VCaP (cell line): ENCODE data around the gene HCAR3.
A peak's percentile ranks its signal among the peaks of the same experiment; 100 is the strongest.
"Not testable (repeated sequence)": the region's sequence is repeated elsewhere in the genome, so short reads cannot be mapped to it uniquely, and the experiment has no call there.

Experiments used
- H3K27ac ChIP-seq: fragments of 450-650 bp; 2 replicates; pipeline ENCODE4 v1.5.1; 2017
- CTCF ChIP-seq: fragments of 450-650 bp; conservative IDR thresholded peaks from 2 replicates; pipeline ENCODE4 v1.5.1; 2017; ENCODE audit warnings: mild to moderate bottlenecking, moderate library complexity

Gene HCAR3

DNA sequence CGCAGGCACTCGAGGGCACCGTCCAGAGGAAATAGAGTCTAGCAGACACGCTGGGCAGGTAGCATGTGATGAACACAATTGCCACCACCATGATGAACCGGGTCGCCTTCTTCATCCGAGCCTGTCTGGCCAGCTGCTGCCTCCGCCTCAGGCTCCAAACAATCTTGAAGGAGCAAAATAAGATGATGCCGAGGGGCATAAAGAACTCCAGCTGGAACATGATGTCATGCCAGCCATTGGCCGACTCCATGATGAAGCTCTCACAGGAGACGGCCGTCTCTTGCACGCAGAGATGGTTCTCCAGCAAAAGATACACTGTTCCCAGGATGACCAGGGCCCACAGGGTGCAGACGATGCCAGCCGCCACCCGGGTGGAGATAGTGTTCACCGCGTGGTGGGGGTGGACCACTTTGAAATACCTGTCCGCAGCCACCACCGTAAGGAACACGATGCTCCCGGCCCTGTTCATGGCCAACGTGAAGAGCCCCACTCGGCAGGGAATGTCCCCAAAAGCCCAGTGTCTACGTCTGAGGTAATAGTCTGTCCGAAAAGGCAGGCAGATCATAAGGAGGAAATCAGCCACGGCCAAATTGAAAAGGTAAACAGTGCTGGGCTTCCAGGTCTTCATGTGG lies 13.1 kb upstream of the HCAR3 start:
- peak overlapping the region; percentile 58 for H3K27ac ChIP-seq
- TF ChIP-seq CTCF, result no peak

- TF ChIP-seq CTCF, result no peak
- H3K27ac ChIP-seq, result no peak overlapping the region
These were observed 9.5 kb upstream of the HCAR3 start for GRCh38 chr12:122726080-122726558.

DNA sequence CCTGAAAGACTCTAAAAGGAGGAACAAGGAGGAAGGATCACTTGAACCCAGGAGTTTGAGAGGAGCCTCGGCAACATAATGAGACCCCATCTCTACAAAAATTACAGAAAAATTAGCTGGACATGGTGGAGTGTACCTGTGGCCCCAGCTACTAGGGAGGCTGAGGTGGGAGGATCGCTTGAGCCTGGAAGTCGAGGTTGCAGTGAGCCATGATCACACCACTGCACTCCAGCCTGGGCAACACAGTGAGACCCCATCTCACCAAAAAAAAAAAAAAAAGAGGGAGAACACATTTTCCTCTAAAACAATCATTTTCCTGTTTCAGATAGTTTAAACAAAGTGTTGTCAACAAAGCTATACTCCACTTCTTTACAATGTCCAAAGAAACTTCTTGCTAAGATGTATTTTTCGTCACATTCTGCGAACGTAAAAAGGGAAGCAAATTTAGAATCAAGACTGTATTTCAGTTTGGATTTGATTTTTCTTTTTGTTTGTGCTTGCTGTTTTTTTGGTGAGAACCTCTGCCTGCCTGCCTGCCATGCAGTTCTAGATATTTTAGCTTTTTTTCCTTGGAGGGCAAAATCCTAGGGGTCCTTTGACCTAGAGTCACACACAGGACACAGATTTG lies 9.0 kb upstream of the HCAR3 start:
- no peak for TF ChIP-seq CTCF
- H3K27ac ChIP-seq, result no peak overlapping the region

DNA sequence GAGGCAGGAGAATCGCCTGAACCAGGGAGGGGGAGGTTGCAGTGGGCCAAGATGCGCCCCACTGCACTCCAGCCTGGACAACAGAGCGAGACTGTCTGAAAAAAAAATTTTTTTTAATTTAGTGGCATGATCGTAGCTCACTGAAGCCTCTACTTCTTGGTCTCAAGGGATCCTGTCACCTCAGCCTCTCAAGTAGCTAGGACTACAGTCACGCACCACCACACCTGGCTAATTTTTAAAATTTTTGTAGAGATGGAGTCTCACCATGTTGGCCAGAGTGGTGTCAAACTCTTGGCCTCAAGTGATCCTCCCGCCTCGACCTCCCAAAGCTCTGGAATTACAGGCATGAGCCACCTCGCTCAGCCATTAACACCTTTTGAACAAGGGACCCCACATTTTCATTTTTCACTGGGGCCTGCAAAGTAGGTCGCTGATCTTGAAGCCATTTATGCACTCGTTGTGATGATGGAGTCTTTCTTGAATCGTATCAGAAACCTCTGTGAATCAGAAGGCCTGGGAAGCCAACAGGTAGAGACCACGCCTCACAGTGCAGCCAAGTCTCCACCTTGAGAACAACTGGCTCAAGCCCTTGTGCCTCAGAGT lies 8.1 kb upstream of the HCAR3 start:
- TF ChIP-seq CTCF, result no peak
- no peak overlapping the region for H3K27ac ChIP-seq

DNA sequence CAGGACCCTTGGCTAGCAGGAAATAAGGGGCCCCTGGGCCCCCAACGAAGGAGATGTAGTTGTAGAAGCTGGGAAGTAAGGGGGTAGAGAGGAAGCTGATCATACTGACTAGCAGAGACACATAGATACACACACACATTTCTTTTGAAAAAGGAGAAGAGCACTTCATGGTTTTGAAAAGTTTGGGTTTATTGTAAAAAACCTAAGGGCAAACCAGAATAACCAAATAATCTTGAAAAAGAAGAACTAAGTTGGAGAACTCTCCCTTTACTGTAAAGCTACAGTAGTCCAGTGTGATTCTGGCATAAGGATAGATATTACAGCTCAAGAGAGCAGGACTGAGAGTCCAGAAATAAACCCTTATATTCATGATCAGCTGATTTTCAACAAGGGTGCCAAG lies 5.8 kb upstream of the HCAR3 start:
- no peak for TF ChIP-seq CTCF
- no peak overlapping the region for H3K27ac ChIP-seq

DNA sequence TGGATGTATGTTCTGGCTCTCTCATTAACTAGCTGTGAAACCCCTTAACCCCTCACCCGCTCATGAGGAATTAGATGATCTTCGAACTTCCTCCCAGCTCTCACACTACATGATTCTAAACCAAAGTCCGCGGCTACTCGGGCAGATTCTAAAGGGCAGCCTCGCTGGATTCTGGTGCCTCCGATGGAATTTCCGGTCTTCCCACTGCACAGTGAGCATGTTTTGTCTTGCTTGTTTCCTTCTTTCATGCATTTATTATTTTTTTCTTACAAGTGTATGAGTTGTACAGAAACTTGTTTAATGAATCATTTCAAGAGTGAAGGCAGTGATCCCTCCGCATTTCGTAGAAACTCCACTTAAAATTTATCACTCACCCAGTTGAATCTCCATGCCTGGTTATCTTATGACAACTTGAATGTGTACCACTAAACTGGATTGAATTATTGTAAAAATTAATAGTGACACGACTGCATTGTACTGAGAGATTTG lies 4.5 kb upstream of the HCAR3 start:
- no peak overlapping the region for H3K27ac ChIP-seq
- no peak for TF ChIP-seq CTCF

DNA sequence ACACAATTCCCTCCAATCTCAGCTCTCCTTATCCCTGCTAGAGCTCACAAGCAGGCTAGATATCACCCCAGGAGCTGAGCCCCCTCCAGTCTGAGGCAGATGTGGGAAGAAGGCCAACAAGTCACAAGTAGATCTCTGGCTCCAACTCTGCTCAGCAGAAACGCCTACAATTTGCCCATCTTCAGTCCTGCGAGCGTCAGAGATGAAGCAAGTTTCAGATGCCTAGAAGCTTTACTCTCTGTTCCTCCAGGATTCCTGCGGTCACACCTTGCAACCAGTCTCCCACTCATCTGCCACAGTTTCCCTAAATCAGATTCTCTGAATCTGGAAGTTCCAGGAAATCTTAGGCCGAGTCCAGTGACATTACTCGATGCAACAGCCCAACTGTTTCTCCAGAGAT lies 1.4 kb downstream of the HCAR3 start:
- H3K27ac ChIP-seq, result not testable (repeated sequence)

- H3K27ac ChIP-seq, result not testable (repeated sequence)
These were observed 3.0 kb downstream of the HCAR3 start for GRCh38 chr12:122713491-122714188.

- not testable (repeated sequence) for H3K27ac ChIP-seq
These were observed 5.3 kb downstream of the HCAR3 start for GRCh38 chr12:122711266-122711665.

- H3K27ac ChIP-seq, result not testable (repeated sequence)
These were observed 6.3 kb downstream of the HCAR3 start for GRCh38 chr12:122710341-122710740.

DNA sequence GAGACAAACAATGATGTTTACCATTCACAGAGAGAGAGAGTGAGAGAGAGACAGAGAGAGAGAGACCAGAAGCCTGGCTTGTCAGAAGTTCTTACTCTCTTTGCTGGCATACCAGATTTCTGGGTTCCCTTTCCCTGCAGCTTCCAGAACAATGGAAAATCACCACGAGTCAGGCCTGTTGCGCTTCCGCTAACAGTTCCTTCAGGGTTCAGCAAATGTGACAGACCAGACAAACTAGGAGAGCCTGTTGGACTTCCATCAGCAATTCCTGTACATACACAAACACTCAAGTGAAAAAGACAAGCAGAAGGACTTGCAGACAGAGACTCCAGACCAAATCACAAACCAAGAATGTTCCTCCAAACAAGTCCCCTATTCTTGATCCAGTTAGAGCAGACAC lies 7.3 kb downstream of the HCAR3 start:
- not testable (repeated sequence) for H3K27ac ChIP-seq

- not testable (repeated sequence) for H3K27ac ChIP-seq
These were observed 12.8 kb downstream of the HCAR3 start for GRCh38 chr12:122703841-122704240.
